ENCODE data around the gene TLCD3A. TPM values are rescaled to one million over a fixed set of nuclear protein-coding genes. Genes with fewer than 3 reads are reported as not detected.
"Not testable (repeated sequence)": the region's sequence is repeated elsewhere in the genome, so short reads cannot be mapped to it uniquely, and the experiment has no call there.

TLCD3A gene
- total and polyA plus RNA-seq, 2 donors: 5.1 to 7.8 TPM

DNA sequence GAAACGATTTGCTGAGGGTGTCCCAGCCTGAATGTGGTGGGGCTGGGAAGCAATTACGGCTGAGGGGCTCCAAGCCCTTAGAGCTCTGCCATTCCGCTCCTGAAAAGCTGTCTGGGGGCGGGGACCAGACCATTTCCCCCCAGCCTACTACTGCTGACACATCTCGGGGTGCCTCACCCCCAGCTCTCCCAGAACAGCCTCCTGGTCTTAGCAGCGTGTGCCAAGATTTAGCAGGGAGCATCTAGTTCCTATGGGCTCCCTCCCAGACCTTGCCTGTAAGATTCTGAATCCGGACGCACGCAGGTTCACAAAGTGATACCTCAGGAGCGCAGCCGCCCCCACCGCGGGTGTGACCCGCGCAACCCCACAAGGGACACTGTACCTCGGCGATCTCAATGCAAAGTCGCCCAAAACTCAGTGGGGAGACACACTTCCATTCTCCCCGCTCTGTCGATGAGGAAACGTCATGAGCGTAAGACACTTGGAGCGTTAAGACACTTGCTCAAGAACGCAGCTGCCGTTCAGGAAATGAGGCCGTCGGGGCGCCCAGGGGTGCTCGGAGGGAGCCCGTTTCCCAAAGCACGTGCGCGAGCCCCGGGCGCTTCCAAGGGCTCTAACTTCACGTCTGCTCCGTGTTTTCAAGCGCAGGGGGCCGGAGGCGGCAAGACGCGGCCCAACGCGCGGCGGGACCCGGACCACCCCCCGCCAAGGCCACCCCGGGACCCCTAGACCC lies 19.0 kb downstream of the TLCD3A start:
- H3K4me3 ChIP-seq (ENCODE audit: low read length in 2 of 2): peak overlapping the region; percentile 62 to 81
- no peaks in the 10 kb centered on the region for H3K27me3 ChIP-seq (ENCODE audit: control insufficient read depth in 2 of 2, insufficient read depth in 1 of 2, low read length in 1 of 2)
- H3K36me3 ChIP-seq (ENCODE audit: control insufficient read depth in 2 of 2, insufficient read depth in 2 of 2, low read length in 1 of 2): peaks cover 17 to 22% of the 10 kb centered on the region in 2 donors
- 2% methylated on average over 49 of the region's 49 CpGs for WGBS
- H3K27ac ChIP-seq (ENCODE audit: low read depth in 1 of 2, low read length in 1 of 2): peak overlapping the region; percentile 38 to 68
- peak in 8 of 9 donors; percentile 31 to 84 (median 55) for DNase-seq (ENCODE audit: low read depth in 6 of 9, low spot score in 9 of 9)
- peaks cover 9 to 20% of the 10 kb centered on the region in 2 donors for H3K4me1 ChIP-seq (ENCODE audit: control insufficient read depth in 2 of 2, insufficient read depth in 2 of 2, low read length in 2 of 2)
- H3K9me3 ChIP-seq (ENCODE audit: control insufficient read depth in 2 of 2, insufficient read depth in 1 of 2, low read length in 1 of 2): no peaks in the 10 kb centered on the region

DNA sequence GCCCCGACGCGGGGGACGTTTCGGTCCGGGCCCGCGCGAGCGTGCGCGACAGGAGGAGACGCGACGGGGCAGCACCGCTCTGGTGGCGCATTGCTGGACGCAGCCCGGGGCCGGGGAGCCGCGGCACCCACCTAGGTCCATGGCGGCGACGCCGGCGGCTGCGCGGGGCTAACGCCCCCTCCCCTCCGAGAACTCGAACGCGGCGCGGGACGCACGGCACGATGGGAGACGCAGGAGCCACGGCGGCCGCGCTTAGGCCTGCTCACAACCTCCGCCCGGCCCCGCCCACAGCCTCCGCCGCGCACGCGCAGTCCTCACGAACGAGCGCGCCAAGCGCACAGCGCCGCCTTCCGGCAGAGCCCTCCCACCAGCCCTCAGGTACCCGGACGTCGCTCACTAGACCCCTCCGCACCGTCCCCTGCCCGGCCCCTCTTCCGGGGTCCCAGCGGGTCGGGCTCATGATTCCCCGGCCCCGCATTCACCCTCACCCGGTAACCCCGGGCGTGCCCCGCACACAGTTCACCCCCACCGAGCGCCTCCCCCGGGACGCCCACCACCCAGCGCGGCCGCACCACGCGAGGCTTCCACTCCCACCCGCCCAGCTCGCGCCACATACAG lies 19.7 kb downstream of the TLCD3A start, which contains the start of gene GEMIN4:
Gene GEMIN4 (minus strand): TSS at position 263 of the 618 bp plus-strand sequence. CDS start 122 bp downstream, at position 141.
- peaks cover 10 to 20% of the 10 kb centered on the region in 2 donors for H3K36me3 ChIP-seq (ENCODE audit: control insufficient read depth in 2 of 2, insufficient read depth in 2 of 2, low read length in 1 of 2)
- H3K27me3 ChIP-seq (ENCODE audit: control insufficient read depth in 2 of 2, insufficient read depth in 1 of 2, low read length in 1 of 2): no peaks in the 10 kb centered on the region
- peak; percentile 87 to 99 (median 95) for DNase-seq (ENCODE audit: low read depth in 6 of 9, low spot score in 9 of 9)
- H3K4me1 ChIP-seq (ENCODE audit: control insufficient read depth in 2 of 2, insufficient read depth in 2 of 2, low read length in 2 of 2): peaks cover 9 to 20% of the 10 kb centered on the region in 2 donors
- under 1% methylated on average over 87 of the region's 87 CpGs for WGBS
- H3K4me3 ChIP-seq (ENCODE audit: low read length in 2 of 2): peak within 1 kb of the TSS; percentile 67 to 81
- peak within 1 kb of the TSS; percentile 78 to 89 for H3K27ac ChIP-seq (ENCODE audit: low read depth in 1 of 2, low read length in 1 of 2)
- no peaks in the 10 kb centered on the region for H3K9me3 ChIP-seq (ENCODE audit: control insufficient read depth in 2 of 2, insufficient read depth in 1 of 2, low read length in 1 of 2)

DNA sequence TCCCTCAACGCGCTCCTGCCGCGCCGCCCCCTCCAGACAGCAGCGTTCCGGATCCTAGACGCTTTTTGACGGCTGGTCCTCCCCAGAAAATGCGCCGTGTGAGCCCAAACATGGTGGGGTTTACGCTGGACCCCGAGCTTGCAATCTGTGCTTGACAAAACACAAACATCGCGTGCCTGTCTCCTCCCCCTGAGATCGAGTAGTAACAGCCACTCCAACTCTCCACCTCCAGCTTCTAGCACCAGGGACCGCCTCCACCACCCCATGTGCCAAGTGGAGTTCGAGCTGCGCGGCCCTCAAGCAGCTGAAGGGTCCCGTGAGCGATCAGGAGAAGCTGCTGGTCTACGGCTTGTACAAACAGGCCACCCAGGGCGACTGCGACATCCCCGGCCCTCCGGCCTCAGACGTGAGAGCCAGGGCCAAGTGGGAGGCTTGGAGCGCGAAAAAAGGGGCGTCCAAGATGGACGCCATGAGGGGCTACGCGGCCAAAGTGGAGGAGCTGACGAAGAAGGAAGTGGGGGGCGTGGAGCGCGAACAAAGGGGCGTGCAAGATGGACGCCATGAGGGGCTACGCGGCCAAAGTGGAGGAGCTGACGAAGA lies 20.3 kb downstream of the TLCD3A start:
- no peaks in the 10 kb centered on the region for H3K9me3 ChIP-seq (ENCODE audit: control insufficient read depth in 2 of 2, insufficient read depth in 1 of 2, low read length in 1 of 2)
- peak overlapping the region; percentile 78 to 89 for H3K27ac ChIP-seq (ENCODE audit: low read depth in 1 of 2, low read length in 1 of 2)
- H3K4me1 ChIP-seq (ENCODE audit: control insufficient read depth in 2 of 2, insufficient read depth in 2 of 2, low read length in 2 of 2): peaks cover 9 to 20% of the 10 kb centered on the region in 2 donors
- 27% methylated on average over 43 of the region's 43 CpGs for WGBS
- peak in 5 of 9 donors; percentile 28 to 75 (median 47) for DNase-seq (ENCODE audit: low read depth in 6 of 9, low spot score in 9 of 9)
- H3K4me3 ChIP-seq (ENCODE audit: low read length in 2 of 2): peak overlapping the region; percentile 67 to 81
- no peaks in the 10 kb centered on the region for H3K27me3 ChIP-seq (ENCODE audit: control insufficient read depth in 2 of 2, insufficient read depth in 1 of 2, low read length in 1 of 2)
- peaks cover 5 to 18% of the 10 kb centered on the region in 2 donors for H3K36me3 ChIP-seq (ENCODE audit: control insufficient read depth in 2 of 2, insufficient read depth in 2 of 2, low read length in 1 of 2)

DNA sequence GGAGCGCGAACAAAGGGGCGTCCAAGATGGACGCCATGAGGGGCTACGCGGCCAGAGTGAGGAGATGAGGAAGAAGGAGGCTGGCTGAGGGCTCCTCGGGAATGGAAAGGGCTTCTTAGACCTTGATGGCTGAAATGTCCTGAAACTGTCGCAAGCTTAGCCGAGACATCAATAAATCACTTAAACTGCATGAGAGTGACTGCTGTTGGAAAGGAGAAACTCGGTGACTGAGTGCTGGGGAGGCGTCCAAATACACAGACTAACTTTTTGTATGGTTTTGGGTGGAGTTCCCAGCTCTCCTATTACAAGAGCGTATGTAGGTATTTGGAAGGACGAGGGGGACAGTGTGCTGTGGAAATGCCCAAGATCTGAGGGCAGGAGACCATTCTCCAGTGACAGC lies 21.0 kb downstream of the TLCD3A start:
- WGBS: 81% methylated on average over 13 of the region's 13 CpGs
- Histone ChIP-seq H3K4me3 (ENCODE audit: low read length in 2 of 2) (no peak overlapping the region), H3K27me3 (ENCODE audit: control insufficient read depth in 2 of 2, insufficient read depth in 1 of 2, low read length in 1 of 2) (no peaks in the 10 kb centered on the region), H3K4me1 (ENCODE audit: control insufficient read depth in 2 of 2, insufficient read depth in 2 of 2, low read length in 2 of 2) (peaks cover 9 to 20% of the 10 kb centered on the region in 2 donors), H3K9me3 (ENCODE audit: control insufficient read depth in 2 of 2, insufficient read depth in 1 of 2, low read length in 1 of 2) (no peaks in the 10 kb centered on the region), H3K27ac (ENCODE audit: low read depth in 1 of 2, low read length in 1 of 2) (no peak overlapping the region), H3K36me3 (ENCODE audit: control insufficient read depth in 2 of 2, insufficient read depth in 2 of 2, low read length in 1 of 2) (peaks cover 0 to 13% of the 10 kb centered on the region in 2 donors)
- DNase-seq (ENCODE audit: low read depth in 6 of 9, low spot score in 9 of 9): no peak

DNA sequence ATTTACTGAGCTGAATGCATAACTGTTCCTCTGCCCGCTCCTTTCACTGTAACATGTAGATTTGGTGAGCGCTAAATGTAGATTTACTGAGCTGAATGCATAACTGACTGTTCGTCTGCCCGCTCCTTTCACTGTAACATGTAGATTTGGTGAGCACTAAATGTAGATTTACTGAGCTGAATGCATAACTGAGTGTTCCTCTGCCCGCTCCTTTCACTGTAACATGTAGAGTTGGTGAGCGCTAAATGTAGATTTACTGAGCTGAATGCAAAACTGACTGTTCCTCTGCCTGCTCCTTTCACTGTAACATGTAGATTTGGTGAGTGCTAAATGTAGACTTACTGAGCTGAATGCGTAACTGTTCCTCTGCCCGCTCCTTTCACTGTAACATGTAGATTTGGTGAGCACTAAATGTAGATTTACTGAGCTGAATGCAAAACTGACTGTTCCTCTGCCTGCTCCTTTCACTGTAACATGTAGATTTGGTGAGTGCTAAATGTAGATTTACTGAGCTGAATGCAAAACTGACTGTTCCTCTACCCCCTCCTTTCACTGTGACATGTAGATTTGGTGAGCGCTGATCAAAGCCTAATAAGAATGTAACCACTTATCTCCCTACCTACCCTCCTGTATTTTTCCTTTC lies 23.0 kb downstream of the TLCD3A start:
- not testable (repeated sequence) for H3K4me3 ChIP-seq (ENCODE audit: low read length in 2 of 2); H3K27ac ChIP-seq (ENCODE audit: low read depth in 1 of 2, low read length in 1 of 2); DNase-seq (ENCODE audit: low read depth in 6 of 9, low spot score in 9 of 9); H3K9me3 ChIP-seq (ENCODE audit: control insufficient read depth in 2 of 2, insufficient read depth in 1 of 2, low read length in 1 of 2); H3K27me3 ChIP-seq (ENCODE audit: control insufficient read depth in 2 of 2, insufficient read depth in 1 of 2, low read length in 1 of 2)
- Histone ChIP-seq H3K4me1 (ENCODE audit: control insufficient read depth in 2 of 2, insufficient read depth in 2 of 2, low read length in 2 of 2) (peaks cover 9 to 16% of the 10 kb centered on the region in 2 donors), H3K36me3 (ENCODE audit: control insufficient read depth in 2 of 2, insufficient read depth in 2 of 2, low read length in 1 of 2) (peaks cover 7 to 22% of the 10 kb centered on the region in 2 donors)
- WGBS: 98% methylated on average over 9 of the region's 9 CpGs

DNA sequence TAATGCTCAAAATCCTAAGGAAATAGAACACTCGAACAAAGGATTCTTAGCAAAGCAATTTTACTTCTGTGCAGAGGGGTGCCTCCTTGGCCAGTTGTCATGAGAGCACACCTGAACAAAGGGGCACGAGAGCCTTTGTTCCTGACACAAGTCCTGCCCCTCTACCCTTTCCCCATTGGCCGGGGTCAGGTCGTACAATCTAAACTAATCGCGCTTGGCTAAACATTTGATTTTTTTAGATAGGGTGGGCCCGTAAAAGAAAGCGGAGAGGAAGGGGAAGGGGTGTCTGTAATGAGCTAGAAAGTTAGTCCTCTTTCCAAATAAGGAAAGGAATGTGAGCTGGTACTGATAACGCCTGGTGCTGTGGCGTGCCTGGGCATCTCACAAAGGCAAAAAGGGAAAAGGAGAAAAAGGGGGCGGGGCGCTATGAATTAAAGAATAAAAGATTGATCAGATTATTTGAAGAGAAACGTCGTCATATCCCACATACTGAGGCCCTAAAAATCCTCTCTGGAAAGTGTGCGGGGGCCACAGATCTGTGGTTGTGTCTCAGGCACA lies 23.7 kb downstream of the TLCD3A start:
- WGBS: 92% methylated on average over 15 of the region's 15 CpGs

DNA sequence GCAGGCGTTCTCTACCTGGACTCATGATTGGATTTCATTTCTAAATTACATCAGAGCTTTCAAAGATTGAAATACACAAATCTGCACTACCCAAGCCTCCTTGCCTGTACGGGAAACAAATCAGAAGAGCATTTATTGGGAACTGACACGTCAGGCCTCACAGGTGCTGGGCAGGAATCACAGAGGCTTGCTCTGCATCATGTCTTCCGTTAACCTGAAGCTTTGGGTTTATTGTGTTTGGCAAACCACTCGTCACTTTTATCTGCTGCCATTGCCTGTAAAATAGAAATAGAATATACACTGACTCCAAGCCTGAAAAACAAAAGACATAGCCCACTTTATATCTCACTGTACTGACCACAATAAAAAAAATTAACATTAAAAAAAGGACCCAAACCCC lies 27.6 kb downstream of the TLCD3A start:
- Histone ChIP-seq H3K27me3 (ENCODE audit: control insufficient read depth in 2 of 2, insufficient read depth in 1 of 2, low read length in 1 of 2) (no peaks in the 10 kb centered on the region), H3K9me3 (ENCODE audit: control insufficient read depth in 2 of 2, insufficient read depth in 1 of 2, low read length in 1 of 2) (no peaks in the 10 kb centered on the region), H3K36me3 (ENCODE audit: control insufficient read depth in 2 of 2, insufficient read depth in 2 of 2, low read length in 1 of 2) (peaks cover 22 to 42% of the 10 kb centered on the region in 2 donors), H3K4me3 (ENCODE audit: low read length in 2 of 2) (no peak overlapping the region), H3K27ac (ENCODE audit: low read depth in 1 of 2, low read length in 1 of 2) (no peak overlapping the region), H3K4me1 (ENCODE audit: control insufficient read depth in 2 of 2, insufficient read depth in 2 of 2, low read length in 2 of 2) (no peaks in the 10 kb centered on the region)
- 94% methylated on average over 5 of the region's 5 CpGs for WGBS
- no peak for DNase-seq (ENCODE audit: low read depth in 6 of 9, low spot score in 9 of 9)

More for the DNA sequence above, 23.7 kb downstream of the TLCD3A start:
- H3K27me3 ChIP-seq (ENCODE audit: control insufficient read depth in 2 of 2, insufficient read depth in 1 of 2, low read length in 1 of 2); H3K27ac ChIP-seq (ENCODE audit: low read depth in 1 of 2, low read length in 1 of 2); H3K9me3 ChIP-seq (ENCODE audit: control insufficient read depth in 2 of 2, insufficient read depth in 1 of 2, low read length in 1 of 2); H3K4me1 ChIP-seq (ENCODE audit: control insufficient read depth in 2 of 2, insufficient read depth in 2 of 2, low read length in 2 of 2); H3K4me3 ChIP-seq (ENCODE audit: low read length in 2 of 2); DNase-seq (ENCODE audit: low read depth in 6 of 9, low spot score in 9 of 9): not testable (repeated sequence)
- H3K36me3 ChIP-seq (ENCODE audit: control insufficient read depth in 2 of 2, insufficient read depth in 2 of 2, low read length in 1 of 2): peaks cover 13 to 25% of the 10 kb centered on the region in 2 donors

DNA sequence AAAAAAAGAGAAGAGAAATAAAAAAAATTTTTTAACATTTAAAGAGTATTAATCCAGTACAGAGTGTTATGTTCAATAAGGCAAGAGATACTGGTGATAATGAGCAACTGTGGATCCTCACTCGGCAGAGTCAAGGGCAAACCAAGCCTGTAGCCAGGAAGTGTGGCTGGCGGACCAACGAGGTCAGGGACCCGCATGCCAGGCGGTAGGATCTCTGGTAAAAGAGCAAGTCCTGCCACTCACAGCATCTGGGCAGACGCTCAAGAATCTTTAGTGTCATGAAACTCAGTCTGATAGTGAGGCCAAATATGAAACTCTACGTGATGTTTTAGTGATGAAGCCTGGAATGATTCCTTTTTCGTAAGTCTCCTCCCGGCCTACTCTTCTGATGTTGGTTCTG lies 28.0 kb downstream of the TLCD3A start:
- H3K27ac ChIP-seq (ENCODE audit: low read depth in 1 of 2, low read length in 1 of 2): no peak overlapping the region
- DNase-seq (ENCODE audit: low read depth in 6 of 9, low spot score in 9 of 9): no peak
- H3K36me3 ChIP-seq (ENCODE audit: control insufficient read depth in 2 of 2, insufficient read depth in 2 of 2, low read length in 1 of 2): peaks cover 26 to 45% of the 10 kb centered on the region in 2 donors

More for the DNA sequence above, 28.0 kb downstream of the TLCD3A start:
- H3K27me3 ChIP-seq (ENCODE audit: control insufficient read depth in 2 of 2, insufficient read depth in 1 of 2, low read length in 1 of 2): no peaks in the 10 kb centered on the region
- no peaks in the 10 kb centered on the region for H3K4me1 ChIP-seq (ENCODE audit: control insufficient read depth in 2 of 2, insufficient read depth in 2 of 2, low read length in 2 of 2)
- no peak overlapping the region for H3K4me3 ChIP-seq (ENCODE audit: low read length in 2 of 2)
- no peaks in the 10 kb centered on the region for H3K9me3 ChIP-seq (ENCODE audit: control insufficient read depth in 2 of 2, insufficient read depth in 1 of 2, low read length in 1 of 2)
- WGBS: 96% methylated on average over 9 of the region's 9 CpGs
